ENCODE data around the gene TEAD2.

GRCh38 chr19:49411681-49412326, 49.6 kb upstream of the TEAD2 start:
- no peak for TF ChIP-seq CTCF (IDR thresholded peaks at IDR 0.05)
- no peak for TF ChIP-seq EZH2 (IDR thresholded peaks at IDR 0.05; ENCODE audit: borderline replicate concordance, insufficient read depth, low read depth, low read length, poor library complexity, severe bottlenecking)

Measured in B cell (primary cell).